DMS153 treated with DMSO at 0.1 percent for 48 hours (cell line): ENCODE measurements around the gene CAPG.
A peak's percentile ranks its signal among the peaks of the same experiment; 100 is the strongest.
"Not testable (repeated sequence)": the region's sequence is repeated elsewhere in the genome, so short reads cannot be mapped to it uniquely, and the experiment has no call there.

Experiments
- DNase-seq: peaks from one replicate; lab custom pipeline; 2025; ENCODE audit not compliant: unreplicated experiment; lab: John Stamatoyannopoulos, UW

Gene CAPG

GRCh38 chr2:85421260-85422071 is 11.3 kb upstream of the CAPG start:
- peak; percentile 58 for DNase-seq

DNA sequence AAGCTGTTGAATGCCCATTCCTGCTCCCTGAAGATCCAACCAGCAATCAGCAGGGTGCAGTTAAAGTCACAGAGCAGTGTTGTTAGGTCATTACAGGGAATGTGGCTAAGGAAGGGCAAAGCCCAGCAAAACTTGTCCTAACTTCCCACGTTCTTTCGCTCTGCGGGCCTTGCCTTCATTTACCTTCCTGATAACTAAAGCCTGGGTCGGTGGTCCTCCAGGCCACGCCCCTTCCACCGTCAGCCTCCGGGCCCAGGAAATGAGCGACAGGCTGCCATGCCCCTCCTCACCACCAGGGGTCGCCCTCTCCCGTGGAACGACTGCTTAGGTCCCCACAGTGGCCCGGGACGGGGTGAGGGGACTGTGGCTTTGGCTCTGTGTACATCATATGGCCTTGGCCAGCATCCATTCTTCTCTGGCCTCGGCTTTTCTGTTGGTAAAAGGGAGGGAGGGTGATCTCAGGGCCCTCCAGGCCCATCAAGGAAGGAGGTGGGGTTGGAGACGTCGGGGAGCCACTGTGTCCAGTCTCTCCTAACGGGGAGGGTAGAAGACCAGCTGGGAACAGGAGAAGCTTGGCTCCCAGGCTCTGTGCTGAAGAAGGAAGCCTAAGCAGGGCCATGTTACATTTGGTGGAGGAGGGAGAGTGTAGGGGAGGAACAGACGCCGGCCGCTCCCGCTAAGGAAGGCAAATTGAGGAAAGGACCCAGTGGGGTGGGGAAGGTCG is 10.5 kb upstream of the CAPG start:
- DNase-seq = peak; percentile 78

DNA sequence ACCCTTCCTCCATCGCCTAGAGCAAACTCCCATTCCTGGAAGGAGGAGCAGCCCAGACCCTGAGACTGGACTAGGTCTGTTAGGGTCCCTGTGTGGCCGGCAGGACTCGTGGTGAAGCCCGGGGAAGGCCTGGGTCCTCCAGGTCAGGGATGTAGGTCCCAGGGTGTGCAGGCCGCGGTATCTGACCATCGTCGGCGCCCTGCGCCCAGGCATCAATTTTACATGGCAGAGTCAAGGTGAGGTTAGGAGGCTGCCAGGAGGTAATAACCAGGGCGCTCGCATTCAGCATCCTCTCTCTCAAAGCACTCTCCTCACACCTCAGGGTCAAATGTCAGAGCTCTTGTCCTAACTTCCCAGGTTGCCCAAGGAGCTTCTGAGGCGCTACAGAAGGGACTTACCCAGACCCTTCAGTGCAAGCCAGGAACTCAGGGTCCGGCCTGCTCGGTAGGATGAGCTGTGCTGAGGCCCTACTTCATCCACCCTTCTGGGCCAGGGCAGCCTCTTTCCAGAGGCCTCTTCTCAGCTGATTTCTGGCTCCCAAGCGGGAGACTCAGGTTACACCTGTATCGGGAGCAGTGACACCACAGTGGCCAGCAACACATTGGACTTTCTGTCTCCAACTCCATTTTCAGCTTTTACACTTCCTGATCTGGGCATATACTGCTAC is 9.0 kb upstream of the CAPG start:
- no peak for DNase-seq

DNA sequence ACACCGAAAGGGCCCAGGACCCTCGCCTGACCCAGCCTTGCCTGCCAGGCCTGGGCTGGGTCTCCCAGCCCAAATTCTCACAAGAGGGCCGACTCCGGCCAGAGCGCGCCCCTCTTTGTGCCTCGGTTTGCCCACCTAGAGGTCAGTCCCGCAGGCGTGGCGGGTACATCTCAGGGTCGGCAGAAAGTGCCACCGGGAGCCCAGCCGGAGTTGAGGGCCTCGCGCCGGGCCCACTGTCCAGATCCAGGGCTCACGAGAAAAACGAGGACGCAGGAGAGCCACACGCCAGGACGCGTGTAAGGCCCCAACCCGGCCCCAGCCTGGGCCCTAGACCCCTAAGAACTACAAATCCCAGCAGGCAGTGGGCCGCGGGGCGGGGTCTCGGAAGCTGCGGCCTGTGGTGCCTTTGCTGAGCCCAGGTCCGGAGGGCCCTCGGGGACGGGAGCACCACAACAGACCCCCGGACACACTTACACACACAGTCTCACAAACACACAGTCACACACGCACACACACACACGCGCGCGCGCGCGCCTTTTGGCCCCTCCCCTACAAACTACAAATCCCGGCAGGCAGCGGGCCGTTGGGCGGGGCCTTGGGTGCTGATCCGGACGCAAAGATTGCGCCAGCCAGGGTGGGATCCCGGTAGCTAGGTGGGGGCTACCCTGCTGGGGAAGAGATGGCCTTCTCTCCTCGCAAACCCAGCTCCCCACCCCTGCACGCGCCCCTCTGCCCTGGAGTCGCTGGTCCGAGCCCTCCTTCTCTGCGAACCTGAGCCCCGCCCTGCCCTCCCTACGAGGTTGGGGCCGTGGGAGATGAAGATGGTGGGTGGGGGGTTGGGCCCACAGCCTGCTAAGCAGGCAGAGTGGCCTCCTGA is 8.2 kb upstream of the CAPG start, which contains the start of gene SH2D6:
Gene SH2D6, plus strand, starts transcription at position 583 of the 877 bp plus-strand sequence. CDS start 10,752 bp downstream, outside the sequence.
- DNase-seq = peak; percentile 30

DNA sequence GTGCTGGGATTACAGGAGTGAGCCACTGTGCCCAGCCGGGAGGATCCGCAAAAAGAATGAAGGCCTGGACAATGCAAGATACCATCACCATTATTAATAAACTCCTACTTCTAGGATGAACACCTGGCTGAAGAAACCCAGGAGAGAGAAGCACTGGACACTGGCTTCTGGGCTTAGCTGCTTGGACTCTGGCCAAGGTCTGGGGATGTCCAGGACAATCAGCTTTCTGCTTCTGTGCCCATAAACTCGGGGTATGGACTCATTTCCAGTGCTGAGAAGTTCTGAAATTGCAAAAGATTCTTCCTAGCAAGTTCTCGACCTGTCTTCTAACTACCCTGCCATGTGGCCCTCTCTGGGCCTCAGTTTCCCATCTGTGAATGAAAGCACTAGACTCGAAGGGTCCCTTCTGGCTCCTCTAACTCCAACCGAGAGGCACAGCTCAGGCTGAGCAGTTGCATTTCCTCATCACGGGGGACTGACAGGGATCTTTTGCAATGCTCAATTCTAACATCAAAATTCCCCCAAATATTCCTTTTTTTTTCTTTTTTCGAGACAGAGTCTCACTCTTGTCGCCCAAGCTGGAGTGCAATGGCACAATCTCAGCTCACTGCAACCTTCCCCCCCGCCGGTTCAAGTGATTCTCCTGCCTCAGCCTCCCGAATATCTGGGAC is 5.9 kb upstream of the CAPG start:
- DNase-seq = no peak

DNA sequence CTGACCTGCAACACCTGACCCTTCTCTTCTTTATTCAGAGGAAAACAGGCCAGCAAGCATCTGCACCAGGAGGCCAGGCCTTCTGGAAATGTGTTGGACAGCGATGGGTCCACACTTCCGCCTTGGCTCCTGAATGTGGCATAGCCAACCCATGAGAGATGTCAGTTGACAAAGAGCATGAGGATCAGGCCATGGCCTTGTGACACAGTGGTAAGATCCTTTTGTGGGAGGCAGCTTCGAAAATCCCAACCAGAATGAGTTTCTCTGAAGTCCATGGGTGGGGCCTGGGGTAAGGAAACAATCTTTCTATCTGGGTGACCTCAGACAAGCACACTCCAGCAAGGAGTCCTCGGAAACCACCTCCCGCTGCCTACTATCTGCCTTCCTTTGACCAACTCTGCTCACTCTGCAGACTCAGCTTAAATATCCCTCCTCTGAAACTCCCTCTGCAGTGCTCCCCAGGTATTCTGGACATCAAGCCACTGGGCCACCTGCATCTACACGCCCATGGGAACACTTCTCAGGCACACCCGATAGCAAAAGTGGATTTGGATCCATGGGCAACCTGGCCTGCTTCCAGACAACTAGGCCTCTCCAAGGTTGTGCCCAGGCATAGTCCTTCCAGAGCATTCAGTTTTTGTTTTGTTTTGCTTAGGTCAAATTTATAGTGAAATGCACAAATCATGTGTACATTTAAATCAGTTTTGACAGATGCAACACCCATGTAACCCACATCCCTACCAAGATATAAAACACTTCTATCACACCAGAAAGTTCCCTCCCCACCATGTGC is 4.8 kb upstream of the CAPG start:
- no peak for DNase-seq

DNA sequence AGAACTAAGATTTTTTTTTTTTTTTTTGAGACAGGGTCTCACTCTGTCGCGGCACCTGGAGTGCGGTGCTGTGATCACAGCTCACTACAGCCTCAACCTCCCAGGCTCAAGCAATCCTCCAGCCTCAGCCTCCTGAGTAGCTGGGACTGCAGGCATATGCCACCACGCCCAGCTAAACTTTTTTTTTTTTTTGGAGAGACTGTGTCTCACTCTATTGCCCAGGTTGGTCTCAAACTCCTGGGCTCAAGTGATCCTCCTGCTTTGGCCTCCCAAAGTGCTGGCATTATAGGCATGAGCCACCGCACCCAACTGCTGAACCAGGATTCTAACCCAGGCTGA is 4.2 kb upstream of the CAPG start:
- DNase-seq = not testable (repeated sequence)

DNA sequence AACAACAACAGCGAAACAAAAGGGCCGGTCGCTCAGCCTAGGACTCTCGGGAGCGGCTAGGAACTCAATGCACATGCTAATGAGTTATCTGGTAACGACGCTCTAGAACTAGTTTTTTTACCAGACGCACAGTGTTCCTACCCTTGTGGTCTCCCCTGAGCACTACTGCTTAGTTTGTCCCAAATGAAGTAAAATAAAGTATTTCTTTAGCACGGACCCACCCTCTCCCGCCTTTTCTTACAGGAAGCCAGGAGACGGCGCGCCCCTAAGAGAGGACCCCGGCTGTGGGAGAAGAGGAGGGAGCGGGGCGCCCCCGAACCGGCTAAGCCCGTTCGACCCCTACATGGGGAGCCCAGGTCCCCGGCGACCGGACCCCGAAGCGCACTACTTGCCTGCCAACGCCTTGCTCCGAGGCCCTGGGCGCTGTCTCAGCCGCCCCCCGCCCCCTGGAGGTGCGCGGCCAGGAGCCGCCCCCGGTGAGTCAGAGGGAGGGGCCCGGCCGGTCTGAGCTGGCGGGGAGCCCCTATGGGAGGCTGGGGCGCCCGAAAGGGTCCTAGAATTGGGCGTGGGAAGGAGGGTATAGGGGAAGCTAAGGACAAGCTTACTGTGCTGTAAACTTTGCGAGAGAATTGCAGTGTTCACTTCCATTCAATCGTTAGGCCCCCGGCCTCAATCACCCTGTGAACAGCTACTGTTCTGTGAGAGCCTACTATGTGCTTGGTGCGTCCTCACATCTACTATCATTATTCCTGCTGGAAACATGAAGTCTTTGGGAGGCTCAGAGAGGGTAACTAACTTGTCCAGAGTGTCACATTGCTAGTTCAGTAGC is 3.6 kb upstream of the CAPG start:
- no peak for DNase-seq

- DNase-seq = no peak
These were observed 1.2 kb upstream of the CAPG start for GRCh38 chr2:85411405-85411748.

- DNase-seq = no peak
These were observed 628 bp upstream of the CAPG start for GRCh38 chr2:85410584-85411404.

- DNase-seq = no peak
These were observed 4.7 kb downstream of the CAPG start for GRCh38 chr2:85405201-85406059.

- DNase-seq = no peak
These were observed 8.3 kb downstream of the CAPG start for GRCh38 chr2:85401844-85402243.

DNA sequence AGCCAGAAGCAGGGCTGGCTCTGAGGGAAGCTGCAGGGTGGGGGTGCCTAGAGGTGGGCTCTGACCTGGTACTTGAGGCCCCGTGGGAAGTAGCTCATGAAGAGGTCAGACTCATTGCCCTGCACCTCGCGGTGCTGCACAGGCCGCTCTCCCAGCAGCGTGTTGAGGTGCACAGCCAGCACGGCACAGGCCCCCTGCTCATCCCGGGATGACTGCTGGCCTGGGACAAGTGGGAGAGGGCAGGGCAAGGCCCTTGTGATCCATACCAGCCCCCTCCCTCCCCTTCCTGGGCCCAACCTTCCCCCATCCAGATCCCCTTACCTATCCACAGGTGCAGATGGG is 8.7 kb downstream of the CAPG start:
- DNase-seq = no peak

- no peak for DNase-seq
These were observed 9.4 kb downstream of the CAPG start for GRCh38 chr2:85400541-85401463.

DNA sequence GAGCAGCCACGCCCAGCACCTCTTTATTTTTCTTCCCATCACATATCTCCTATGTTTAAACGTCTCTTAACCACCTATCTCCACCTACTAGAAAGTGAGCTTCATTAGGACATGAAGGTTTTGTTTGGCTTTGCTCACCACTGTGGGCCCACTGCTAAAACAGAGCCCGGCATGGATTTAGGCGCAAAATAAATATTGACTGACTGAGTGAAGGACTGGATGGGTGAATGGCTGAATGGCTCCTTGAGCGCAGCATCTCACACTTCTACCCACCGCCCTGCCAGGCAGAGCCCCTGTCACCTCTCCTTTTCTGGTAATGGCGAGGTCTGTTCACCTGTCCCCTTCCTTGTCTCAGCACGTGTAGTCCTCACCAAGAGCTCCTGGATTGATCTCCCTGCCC is 10.1 kb downstream of the CAPG start:
- no peak for DNase-seq

- DNase-seq = no peak
These were observed 11.0 kb downstream of the CAPG start for GRCh38 chr2:85399183-85399455.
